Chondrocyte (in vitro differentiated cells): Measurements from ENCODE around the gene COL12A1. TPM values are rescaled to one million over a fixed set of nuclear protein-coding genes. Genes with fewer than 3 reads are reported as not detected.
A peak's percentile ranks its signal among the peaks of the same experiment; 100 is the strongest.

Experiments used
- DNase-seq: peaks from one replicate; pipeline ENCODE4 v3.0.0; 2021; ENCODE audit warnings: mixed read lengths, low spot score
- H3K27ac Mint-ChIP-seq: one replicate; pipeline ENCODE4 v1.8.0; 2021; ENCODE audit warnings: mild to moderate bottlenecking, moderate library complexity, mixed read lengths; ENCODE audit not compliant: unreplicated experiment
- H3K27me3 Mint-ChIP-seq: 2 replicates; pipeline ENCODE4 v1.8.0; 2021; ENCODE audit warnings: low read depth, mixed read lengths
- H3K36me3 Mint-ChIP-seq: 2 replicates; pipeline ENCODE4 v1.8.0; 2021; ENCODE audit warnings: low read depth, mixed read lengths
- H3K4me1 Mint-ChIP-seq: 2 replicates; pipeline ENCODE4 v1.8.0; 2021; ENCODE audit warnings: low read depth, mild to moderate bottlenecking, mixed read lengths
- H3K4me3 Mint-ChIP-seq: one replicate; pipeline ENCODE4 v1.8.0; 2021; ENCODE audit warnings: mild to moderate bottlenecking, moderate library complexity, mixed read lengths; ENCODE audit not compliant: unreplicated experiment
- H3K9me3 Mint-ChIP-seq: 2 replicates; pipeline ENCODE4 v1.8.0; 2021; ENCODE audit warnings: low read depth, mixed read lengths
- total RNA-seq: library from RNA; stranded (reverse); gene quantifications from 3 replicates; pipeline ENCODE4 v1.2.1, GENCODE V29; 2021
- TF ChIP-seq, protein P1 (sequence below): fragments of 200-600 bp; sonication (generic); IDR thresholded peaks from 2 replicates; pipeline ENCODE4 v1.5.0; 2021; ENCODE audit warnings: antibody characterized with exemption, mild to moderate bottlenecking, moderate library complexity

Gene COL12A1
- total RNA-seq, 1 donor from 2014 or later = 2,073 TPM

DNA sequence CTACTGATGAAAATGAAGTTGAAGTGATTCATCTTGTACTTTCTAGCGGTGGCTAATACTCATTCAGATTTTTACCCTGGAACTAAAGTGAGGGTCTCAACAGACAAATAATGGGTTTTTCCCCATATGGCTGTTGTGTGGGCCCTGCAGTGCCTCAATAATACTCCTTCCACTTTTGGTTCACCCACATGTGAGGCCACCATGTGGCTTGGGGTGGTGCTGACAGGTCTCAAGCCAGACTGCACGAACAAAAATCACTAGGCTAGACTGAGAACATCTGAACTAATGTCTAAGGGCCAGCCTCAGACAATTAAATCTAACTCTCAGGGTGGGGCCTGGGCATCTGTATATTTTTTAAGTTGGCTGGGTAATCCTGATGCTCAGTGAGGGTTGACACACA is 7.9 kb upstream of the COL12A1 start:
- no peak for DNase-seq
- Mint-ChIP-seq H3K36me3 (no peaks in the 10 kb centered on the region), H3K4me1 (peaks cover 37% of the 10 kb centered on the region), H3K27ac (no peak overlapping the region), H3K27me3 (no peaks in the 10 kb centered on the region), H3K9me3 (no peaks in the 10 kb centered on the region), H3K4me3 (no peak overlapping the region)
- TF ChIP-seq, protein P1, sequence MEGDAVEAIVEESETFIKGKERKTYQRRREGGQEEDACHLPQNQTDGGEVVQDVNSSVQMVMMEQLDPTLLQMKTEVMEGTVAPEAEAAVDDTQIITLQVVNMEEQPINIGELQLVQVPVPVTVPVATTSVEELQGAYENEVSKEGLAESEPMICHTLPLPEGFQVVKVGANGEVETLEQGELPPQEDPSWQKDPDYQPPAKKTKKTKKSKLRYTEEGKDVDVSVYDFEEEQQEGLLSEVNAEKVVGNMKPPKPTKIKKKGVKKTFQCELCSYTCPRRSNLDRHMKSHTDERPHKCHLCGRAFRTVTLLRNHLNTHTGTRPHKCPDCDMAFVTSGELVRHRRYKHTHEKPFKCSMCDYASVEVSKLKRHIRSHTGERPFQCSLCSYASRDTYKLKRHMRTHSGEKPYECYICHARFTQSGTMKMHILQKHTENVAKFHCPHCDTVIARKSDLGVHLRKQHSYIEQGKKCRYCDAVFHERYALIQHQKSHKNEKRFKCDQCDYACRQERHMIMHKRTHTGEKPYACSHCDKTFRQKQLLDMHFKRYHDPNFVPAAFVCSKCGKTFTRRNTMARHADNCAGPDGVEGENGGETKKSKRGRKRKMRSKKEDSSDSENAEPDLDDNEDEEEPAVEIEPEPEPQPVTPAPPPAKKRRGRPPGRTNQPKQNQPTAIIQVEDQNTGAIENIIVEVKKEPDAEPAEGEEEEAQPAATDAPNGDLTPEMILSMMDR = no peak

- Mint-ChIP-seq H3K9me3 (no peaks in the 10 kb centered on the region), H3K27me3 (no peaks in the 10 kb centered on the region), H3K4me3 (no peak overlapping the region), H3K4me1 (peaks cover 44% of the 10 kb centered on the region), H3K27ac (no peak overlapping the region), H3K36me3 (no peaks in the 10 kb centered on the region)
- TF ChIP-seq, protein P1 = no peak
- DNase-seq = no peak
Observed at GRCh38 chr6:75213112-75213511, 7.3 kb upstream of the COL12A1 start.

GRCh38 chr6:75211920-75212590 is 6.2 kb upstream of the COL12A1 start:
- TF ChIP-seq, protein P1 = no peak
- H3K27ac Mint-ChIP-seq = no peak overlapping the region
- H3K9me3 Mint-ChIP-seq = no peaks in the 10 kb centered on the region
- no peaks in the 10 kb centered on the region for H3K36me3 Mint-ChIP-seq
- peaks cover 46% of the 10 kb centered on the region for H3K4me1 Mint-ChIP-seq
- no peaks in the 10 kb centered on the region for H3K27me3 Mint-ChIP-seq
- DNase-seq = no peak
- no peak overlapping the region for H3K4me3 Mint-ChIP-seq

DNA sequence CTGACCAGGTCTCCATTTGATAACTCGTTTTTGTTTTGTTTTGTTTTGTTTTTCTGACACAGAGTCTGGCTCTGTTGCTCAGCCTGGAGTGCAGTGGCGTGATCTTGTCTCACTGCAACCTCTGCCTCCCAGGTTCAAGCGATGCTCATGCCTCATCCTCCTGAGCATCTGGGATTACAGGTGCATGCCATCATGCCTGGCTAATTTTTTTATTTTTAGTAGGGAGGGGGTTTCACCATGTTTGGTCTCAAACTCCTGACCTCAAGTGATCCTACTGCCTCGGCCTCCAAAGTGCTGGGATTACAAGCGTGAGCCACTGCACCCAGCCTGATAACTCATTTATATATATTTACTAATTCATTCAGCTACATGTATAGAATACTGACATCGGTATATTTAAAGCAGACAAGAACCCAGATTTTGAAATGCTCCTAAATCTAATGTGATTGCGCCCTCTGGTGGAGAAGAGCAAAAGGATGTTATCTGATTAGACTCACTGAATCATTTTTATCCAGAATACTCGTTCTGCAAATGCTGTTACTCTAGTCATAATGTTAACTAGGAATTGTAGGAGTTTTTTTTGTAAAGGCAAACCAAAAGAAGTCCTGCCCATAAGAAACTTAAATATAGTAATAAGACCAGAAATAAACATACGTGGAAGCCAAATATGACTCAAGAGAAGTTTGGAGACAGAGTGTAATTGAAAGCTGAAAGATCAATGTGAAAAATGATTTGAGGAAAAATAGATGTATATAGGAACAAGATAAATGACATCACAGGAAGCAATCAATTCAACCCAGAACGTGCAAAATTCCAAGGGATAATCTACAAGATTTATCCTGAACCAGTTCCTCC is 5.3 kb upstream of the COL12A1 start:
- Mint-ChIP-seq H3K4me1 (peaks cover 51% of the 10 kb centered on the region), H3K27me3 (no peaks in the 10 kb centered on the region), H3K36me3 (no peaks in the 10 kb centered on the region), H3K27ac (no peak overlapping the region), H3K9me3 (no peaks in the 10 kb centered on the region), H3K4me3 (no peak overlapping the region)
- TF ChIP-seq, protein P1 = peak; percentile 91
- no peak for DNase-seq

DNA sequence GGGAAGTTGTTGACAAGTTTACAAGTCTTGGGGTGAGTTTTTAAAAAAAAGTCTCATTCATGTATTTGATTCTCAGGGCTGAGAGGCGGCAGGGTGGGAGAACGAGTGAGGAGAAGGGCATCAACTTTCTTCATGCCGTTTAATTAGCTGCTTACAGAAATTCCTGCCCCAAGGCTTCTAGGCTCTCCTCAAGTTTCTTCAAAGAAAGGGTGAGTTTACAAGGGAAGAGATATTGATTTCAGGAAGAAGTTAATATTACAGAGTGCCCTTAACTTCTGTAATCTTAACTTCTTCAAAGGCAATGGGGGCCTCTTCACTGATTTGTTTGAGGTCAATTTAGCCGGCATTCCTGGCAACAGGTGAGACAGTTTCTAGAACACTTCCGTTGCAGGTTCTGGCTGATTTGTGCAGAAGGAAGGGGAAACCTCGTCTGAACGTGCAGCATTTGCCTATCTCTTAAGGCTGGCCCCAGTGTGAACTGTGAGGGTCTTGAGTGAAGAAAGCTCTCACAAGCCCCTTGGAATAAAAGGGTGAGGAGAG is 3.4 kb upstream of the COL12A1 start:
- Mint-ChIP-seq H3K36me3 (peaks cover 7% of the 10 kb centered on the region), H3K9me3 (no peaks in the 10 kb centered on the region), H3K27me3 (no peaks in the 10 kb centered on the region), H3K4me3 (peak overlapping the region; percentile 65), H3K4me1 (peaks cover 51% of the 10 kb centered on the region), H3K27ac (peak overlapping the region; percentile 89)
- no peak for DNase-seq
- TF ChIP-seq, protein P1 = peak; percentile 3
